NCI-H187 treated with DMSO at 0.1 percent for 48 hours (cell line): Measurements from ENCODE around the gene MACC1.
A peak's percentile ranks its signal among the peaks of the same experiment; 100 is the strongest.
"Not testable (repeated sequence)": the region's sequence is repeated elsewhere in the genome, so short reads cannot be mapped to it uniquely, and the experiment has no call there.

ENCODE experiments used
- DNase-seq: peaks from one replicate; lab custom pipeline; 2025; lab: John Stamatoyannopoulos, UW

The MACC1 gene

DNA sequence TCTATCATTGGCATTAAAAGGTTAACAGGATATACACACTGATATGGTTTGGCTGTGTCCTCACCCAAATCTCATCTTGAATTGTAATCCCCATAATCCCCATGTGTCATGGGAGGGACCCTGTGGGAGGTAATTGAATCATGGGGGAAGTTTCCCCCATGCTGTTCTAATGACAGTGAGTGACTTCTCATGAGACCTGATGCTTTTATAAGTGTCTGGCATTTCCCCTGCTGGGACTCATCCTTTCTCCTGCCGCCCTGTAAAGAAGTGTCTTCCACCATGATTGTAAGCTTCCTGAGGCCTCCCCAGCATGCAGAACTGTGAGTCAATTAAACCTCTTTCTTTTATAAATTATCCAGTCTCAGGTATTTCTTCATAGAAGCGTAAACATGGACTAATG, 9.4 kb downstream of the MACC1 start:
- not testable (repeated sequence) for DNase-seq

GRCh38 chr7:20206104-20206896, 10.9 kb downstream of the MACC1 start:
- DNase-seq: no peak

DNA sequence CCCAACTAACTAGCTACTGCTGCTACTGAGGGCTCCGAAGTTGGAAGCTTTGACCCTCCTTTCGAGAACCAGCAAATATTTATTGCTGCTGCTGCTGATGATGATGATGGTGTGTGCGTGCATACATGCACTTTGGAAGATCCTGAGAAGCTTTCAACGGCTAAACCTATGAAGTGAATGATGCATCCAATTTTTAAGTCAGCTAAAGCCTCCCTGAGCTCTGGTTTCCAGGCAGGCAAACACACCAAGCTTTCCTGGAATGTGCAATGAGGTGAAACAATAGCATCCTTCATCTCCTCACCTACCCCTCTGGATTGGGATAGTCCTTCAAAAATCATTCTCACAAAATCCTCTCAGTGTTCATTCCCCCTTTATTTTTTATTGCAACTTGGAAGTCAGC, 13.9 kb downstream of the MACC1 start:
- no peak for DNase-seq

DNA sequence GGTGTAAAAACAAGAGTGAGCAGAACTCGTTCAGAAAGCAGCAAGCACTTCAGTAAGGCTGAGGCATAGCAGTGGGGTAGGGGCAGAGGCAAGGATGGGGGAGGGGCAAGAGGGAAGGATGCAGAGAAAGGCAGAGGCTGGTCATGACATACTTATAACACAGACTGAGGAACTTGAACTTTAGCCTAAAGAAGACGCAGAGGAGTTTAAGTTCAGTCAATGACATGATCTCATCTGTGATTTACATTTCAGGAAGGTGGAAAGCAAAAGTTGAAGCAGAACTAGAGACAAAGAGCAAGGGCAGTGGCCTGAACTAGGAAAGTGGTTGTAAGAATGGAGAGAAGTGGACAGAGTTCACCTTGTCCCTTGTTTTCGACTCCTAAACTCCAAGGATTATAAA, 15.8 kb downstream of the MACC1 start:
- DNase-seq: no peak

DNA sequence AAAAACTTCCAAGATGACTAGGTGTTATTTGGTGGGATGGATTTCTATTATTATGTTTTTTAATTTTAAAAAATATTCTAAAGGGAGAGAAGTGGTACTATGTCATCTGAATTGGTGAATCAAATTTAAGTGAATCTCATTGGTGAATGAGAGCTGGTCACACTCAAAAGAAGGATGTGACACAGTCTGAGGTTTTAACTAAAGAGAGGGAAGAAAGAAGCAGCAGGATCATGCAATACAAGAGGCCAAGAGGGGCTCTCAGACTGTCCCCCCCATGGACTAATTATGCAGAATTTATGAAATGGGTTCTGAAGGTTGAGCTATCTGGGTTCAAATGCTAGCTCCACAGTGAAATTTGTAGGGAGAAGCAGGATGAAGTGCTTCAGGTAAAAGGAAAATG, 16.2 kb downstream of the MACC1 start:
- DNase-seq: no peak

DNA sequence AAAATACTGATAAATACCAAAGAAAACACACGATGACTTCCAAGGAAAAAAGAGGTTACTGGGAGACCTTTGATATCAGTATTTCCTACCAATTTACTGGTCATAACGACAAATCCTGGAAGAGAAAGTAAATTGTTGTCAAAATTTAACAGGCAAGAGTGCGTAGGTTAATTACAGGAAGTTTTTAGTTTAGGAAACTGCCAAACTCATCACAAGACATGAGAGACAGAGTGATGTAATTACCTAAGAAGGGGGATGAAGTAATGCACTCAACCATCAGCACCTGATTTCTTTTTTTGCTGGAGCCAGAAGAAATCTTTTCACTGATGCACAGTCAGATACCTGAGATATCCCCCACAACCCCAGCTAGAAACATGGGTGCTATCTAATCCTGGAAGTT, 16.8 kb downstream of the MACC1 start:
- DNase-seq: no peak

DNA sequence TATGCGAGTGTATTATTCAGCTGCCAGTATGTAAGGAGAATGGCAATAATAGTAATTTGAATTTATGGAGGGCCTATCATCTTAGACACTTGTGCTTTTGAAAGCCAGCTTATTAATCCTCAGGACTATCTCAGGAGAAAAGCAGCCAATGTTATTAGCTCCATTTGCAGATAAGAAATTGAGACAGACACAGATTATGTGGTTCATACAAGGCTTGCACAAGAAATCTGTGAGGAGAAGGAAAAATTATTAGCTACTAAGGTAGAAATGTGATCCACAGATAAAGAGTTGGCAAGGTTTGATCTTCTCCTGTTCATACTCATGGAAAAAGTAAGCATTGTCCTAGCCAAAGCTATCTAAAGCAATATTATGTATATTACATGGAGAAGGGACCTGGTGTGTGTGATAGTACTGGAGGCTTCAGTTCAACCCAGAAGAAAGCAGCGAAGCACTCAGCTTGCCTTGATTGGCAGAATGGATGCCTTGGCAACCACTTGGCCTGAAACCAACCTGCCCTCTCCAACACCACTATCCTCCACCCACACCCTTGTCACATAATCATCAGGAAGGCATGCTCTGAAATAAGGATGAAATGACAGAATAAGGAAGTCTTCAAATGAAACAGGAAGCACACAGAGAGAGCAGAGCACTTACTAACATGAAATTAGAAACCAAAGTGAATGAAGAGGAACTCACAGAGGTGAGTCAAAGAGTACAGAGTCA, 18.0 kb downstream of the MACC1 start:
- DNase-seq: peak; percentile 79

DNA sequence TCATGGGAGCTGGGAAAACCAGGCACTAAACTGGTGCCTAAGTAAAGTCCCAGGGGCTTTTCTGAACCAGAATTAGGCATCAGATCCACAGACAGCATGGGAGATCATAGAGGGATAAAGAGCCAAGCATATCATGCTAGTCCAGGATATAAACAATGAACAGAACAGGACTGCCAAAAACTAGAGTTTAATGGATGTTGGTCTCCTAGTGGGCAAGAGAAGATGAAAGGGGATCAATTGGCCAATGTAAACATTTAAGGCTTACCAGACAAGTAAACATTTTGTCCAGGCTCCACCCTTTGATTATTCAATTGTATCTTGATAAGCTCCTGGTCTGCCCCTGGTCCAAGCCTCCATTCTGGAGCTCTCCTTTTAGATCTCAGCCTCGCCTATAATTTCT, 18.9 kb downstream of the MACC1 start:
- DNase-seq: no peak

DNA sequence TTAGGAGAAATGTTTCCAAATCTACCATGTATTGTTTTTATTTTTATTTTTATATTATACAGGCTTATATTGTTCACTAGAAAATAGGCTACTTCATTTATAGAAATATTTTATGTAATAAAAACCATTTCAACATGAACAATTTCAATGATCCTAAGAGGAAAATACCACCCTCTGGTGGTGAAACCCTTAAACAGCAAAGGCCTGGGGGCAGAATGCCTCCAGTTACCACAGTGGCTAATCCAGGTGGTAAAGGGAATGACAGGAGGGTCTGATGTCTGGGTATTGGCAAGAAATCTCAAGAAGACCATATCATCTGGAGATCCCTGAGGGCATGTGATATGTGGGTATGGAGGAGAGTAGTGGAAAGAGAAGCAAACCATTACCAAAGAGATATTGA, 19.3 kb downstream of the MACC1 start:
- no peak for DNase-seq

GRCh38 chr7:20197125-20197748, 19.9 kb downstream of the MACC1 start:
- no peak for DNase-seq

GRCh38 chr7:20194343-20194995, 22.7 kb downstream of the MACC1 start:
- peak; percentile 64 for DNase-seq

GRCh38 chr7:20193873-20194272, 23.3 kb downstream of the MACC1 start:
- DNase-seq: no peak

- DNase-seq: no peak
Observed at GRCh38 chr7:20193242-20193777, 23.9 kb downstream of the MACC1 start.

DNA sequence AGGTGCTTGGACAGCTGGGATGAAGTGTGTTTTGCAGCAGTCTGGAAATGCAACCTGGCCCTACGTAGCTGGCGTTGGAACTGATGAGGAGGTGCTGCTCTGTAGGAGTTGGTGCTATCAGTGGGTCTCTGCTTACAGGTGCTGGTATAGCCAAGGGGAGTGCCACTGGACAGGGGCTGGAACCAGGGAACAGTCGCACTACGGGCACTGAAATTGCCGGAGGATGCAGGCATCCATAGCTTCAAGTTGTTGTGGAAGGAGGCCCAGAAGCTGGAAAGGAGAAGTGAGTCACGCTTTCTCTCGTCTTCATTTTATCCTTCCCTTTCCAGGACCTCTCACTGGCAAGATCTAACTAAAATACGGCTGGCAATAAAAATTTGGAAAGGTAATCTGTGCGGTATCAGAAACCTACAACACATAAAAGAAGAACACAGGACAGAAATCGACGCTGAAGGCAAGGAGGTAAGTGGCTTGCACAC, 25.8 kb downstream of the MACC1 start:
- no peak for DNase-seq

DNA sequence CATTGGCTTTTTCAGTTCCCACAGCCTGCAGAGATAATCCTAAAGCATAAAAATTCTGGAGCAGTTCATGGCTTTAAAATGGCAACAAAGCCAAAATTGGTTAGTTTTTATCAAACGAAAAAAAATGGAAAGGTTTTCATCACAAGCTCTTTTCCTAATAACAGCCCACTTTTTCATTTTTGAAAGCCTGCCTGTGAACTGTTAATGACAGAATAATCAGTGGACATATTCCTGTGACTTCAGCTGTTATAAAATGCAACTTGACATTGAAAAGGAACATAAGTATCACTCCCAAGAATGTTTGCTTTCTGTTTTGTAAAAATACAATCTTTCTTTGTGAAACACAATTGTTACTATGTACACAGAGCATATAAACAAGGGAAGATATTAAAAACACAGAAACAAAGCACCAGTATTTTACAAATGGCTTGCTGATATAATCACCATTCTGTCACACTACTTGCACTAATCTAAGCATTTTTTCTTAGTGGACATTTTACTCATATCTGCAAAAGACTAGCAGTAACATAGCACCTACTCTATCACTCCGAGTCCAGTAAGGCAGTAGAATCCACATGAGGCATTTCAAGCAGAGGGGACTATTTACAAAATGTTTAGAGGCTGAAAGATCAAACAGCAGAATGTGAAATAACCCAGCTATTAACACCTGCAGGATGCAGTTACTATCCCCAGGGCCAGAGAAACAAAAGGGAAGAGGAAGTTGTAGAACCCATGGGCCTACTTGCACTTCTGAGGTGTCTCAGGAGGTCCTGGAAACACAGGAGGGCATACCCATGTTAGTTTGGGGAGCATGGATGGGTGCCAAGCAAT, 26.4 kb downstream of the MACC1 start:
- DNase-seq: no peak

- DNase-seq: no peak
Observed at GRCh38 chr7:20189852-20190251, 27.3 kb downstream of the MACC1 start.

- DNase-seq: no peak
Observed at GRCh38 chr7:20188567-20188966, 28.6 kb downstream of the MACC1 start.

DNA sequence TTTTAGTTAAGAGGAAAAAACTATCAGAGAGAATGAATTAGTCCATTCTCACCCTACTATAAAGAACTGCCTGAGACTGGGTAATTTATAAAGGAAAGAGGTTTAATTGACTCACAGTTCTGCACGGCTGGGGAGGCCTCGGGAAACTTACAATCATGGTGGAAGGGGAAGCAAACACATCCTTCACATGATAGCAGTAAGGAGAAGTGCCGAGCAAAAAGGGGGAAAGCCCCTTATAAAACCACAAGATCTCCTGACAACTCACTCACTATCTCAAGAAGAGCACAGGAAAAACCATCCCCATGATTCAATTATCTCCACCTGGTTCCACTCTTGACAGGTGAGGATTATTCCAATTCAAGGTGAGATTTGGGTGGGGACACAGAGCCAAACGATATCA, 29.3 kb downstream of the MACC1 start:
- DNase-seq: not testable (repeated sequence)

- no peak for DNase-seq
Observed at GRCh38 chr7:20185988-20186387, 31.2 kb downstream of the MACC1 start.

DNA sequence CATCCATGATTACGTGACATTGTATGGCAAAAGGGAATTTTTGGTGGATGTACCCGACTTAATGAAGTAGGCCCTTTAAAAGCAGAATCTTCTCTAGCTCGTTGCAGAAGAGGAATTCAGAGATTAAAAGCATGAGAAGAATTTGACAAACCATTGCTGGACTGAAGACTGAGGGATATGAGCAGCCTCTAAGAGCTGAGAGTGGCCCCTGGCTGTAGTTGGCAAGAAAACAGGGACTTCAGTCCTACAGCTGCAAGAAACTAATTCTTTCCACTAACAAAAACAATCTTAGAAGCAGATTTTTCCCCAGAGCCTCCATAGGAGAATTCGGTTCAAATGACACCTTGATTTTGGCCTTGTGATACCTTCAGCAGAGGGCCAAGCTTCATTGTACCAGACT, 34.1 kb downstream of the MACC1 start:
- DNase-seq: no peak

DNA sequence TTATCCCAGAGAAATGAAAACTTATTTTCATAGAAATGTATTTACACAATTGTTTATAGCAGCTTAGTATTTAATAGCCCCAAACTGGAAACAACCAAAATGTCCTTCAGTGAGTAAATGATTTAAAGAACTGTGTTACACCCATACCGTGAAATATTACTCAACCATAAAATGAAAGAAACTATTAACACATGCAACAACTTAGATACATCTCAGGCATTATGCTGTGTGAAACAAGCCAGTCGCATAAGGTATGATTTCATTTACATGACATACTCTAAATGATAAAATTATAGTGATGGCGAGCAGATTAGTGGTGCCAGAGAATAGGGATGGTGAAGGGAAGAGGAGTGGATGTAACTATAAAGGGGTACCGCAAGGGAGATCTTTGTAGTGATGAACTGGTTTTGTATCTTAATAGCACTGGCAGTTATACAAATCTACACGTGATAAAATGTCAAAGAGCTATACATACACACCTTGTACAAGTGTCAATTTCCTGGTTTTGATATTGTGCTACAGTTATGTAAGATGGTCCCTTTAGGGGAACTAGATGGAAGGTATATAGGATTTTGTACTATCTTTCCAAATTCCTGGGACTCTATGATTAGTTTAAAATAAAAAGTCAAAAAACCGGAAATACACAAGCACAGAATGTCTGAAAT, 40.5 kb downstream of the MACC1 start:
- no peak for DNase-seq
